ENCODE measurements around the gene PRXL2A. TPM values are rescaled to one million over a fixed set of nuclear protein-coding genes. Genes with fewer than 3 reads are reported as not detected.

Gene PRXL2A
- total RNA-seq, 4 donors from 2014 or later = 68.0 to 185 (median 103) TPM

GRCh38 chr10:80410578-80411145 lies 2.3 kb downstream of the PRXL2A start:
- Histone ChIP-seq H3K9me3 (no peaks in the 10 kb centered on the region), H3K4me3 (peak overlapping the region in 2 of 4 donors; percentile 1 to 75), H3K36me3 (no peaks in the 10 kb centered on the region), H3K4me1 (peaks cover 55 to 94% (median 73%) of the 10 kb centered on the region in 3 donors), H3K27ac (peak overlapping the region; percentile 80 to 90 (median 84)), H3K27me3 (no peaks in the 10 kb centered on the region)
- no peak for DNase-seq
- no peak for TF ChIP-seq CTCF (IDR thresholded peaks at IDR 0.05)
- TF ChIP-seq POLR2A (IDR thresholded peaks at IDR 0.05) = no peak
- 57 to 65% methylated on average over 4 of the region's 5 CpGs for WGBS, 2 donors
- intact Hi-C loops (cut with DNase I) = no loop called here

DNA sequence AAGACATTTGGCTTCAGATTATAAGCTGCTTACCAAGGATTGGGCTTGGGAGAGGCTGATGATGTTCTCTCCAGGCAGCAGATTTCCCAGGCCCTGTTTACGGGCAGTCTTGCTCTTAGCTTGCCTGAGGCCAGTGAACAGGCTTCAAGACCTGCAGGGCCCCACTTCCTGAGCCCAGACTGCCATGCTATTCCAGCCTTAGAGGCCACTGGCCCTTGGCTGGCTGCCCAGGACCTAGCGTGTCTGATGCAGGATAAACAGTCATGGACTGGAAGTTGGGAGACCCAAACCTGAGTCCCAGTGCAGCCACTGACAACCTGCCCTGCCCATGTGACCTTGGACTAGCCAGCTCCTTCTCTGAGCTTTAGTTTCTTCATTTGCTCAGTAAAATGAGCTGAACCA lies 2.9 kb downstream of the PRXL2A start:
- H3K36me3 ChIP-seq = no peaks in the 10 kb centered on the region
- H3K4me1 ChIP-seq = peaks cover 62 to 94% (median 72%) of the 10 kb centered on the region in 3 donors
- H3K9me3 ChIP-seq = no peaks in the 10 kb centered on the region
- no peak for DNase-seq
- TF ChIP-seq POLR2A (IDR thresholded peaks at IDR 0.05) (no peak), CTCF (IDR thresholded peaks at IDR 0.05) (no peak)
- WGBS, 2 donors = 50% methylated on average over 1 of the region's 2 CpGs; no CpG with 5 or more reads in 1 of the 2 donors
- intact Hi-C loops (cut with DNase I) = no loop called here
- H3K27me3 ChIP-seq = no peaks in the 10 kb centered on the region
- peak overlapping the region; percentile 80 to 90 (median 84) for H3K27ac ChIP-seq
- no peak overlapping the region for H3K4me3 ChIP-seq

DNA sequence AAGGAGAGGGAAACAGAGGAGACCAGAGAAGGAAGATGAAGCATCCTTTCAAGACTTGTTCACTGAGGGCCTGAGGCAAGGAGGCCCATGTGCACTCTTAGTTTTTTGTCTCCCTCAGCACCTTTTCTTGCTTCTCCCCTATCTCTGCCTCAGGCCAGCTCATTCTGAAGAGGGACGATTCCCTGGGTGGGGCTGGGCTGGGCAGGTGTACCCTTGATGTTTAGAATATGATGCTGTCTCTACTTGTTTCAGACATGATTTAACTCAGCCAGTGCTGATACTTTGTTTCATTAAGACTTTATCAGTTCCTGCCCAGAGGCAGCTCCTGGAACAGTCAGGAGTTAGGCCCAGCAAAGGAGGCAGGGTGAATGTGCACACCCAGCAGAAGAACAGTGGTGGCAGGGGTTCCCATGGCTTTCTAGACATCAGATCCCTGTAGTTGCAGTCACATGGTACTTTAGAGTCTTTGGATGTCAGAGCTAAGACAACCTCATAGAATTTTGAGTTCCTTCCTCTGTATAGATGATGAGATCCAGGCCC lies 3.4 kb downstream of the PRXL2A start:
- TF ChIP-seq POLR2A (IDR thresholded peaks at IDR 0.05) (peak in 1 of 4 donors; percentile 14), CTCF (IDR thresholded peaks at IDR 0.05) (no peak)
- H3K27me3 ChIP-seq = no peaks in the 10 kb centered on the region
- H3K4me1 ChIP-seq = peaks cover 65 to 97% (median 77%) of the 10 kb centered on the region in 3 donors
- intact Hi-C loops (cut with DNase I) = no loop called here
- no peak overlapping the region for H3K4me3 ChIP-seq
- DNase-seq = no peak
- 56 to 57% methylated on average over 1 of the region's 1 CpG for WGBS, 2 donors
- no peaks in the 10 kb centered on the region for H3K9me3 ChIP-seq
- H3K36me3 ChIP-seq = no peaks in the 10 kb centered on the region
- peak overlapping the region; percentile 80 to 90 (median 84) for H3K27ac ChIP-seq

GRCh38 chr10:80412486-80412885 lies 4.1 kb downstream of the PRXL2A start:
- no peak for DNase-seq
- 55 to 56% methylated on average over 5 of the region's 5 CpGs for WGBS, 2 donors
- Histone ChIP-seq H3K36me3 (no peaks in the 10 kb centered on the region), H3K4me1 (peaks cover 67 to 100% (median 76%) of the 10 kb centered on the region in 3 donors), H3K27ac (peak overlapping the region; percentile 80 to 90 (median 84)), H3K4me3 (no peak overlapping the region), H3K27me3 (no peaks in the 10 kb centered on the region), H3K9me3 (no peaks in the 10 kb centered on the region)
- TF ChIP-seq CTCF (IDR thresholded peaks at IDR 0.05) = no peak
- no peak for TF ChIP-seq POLR2A (IDR thresholded peaks at IDR 0.05)
- intact Hi-C loops (cut with DNase I) = no loop called here

DNA sequence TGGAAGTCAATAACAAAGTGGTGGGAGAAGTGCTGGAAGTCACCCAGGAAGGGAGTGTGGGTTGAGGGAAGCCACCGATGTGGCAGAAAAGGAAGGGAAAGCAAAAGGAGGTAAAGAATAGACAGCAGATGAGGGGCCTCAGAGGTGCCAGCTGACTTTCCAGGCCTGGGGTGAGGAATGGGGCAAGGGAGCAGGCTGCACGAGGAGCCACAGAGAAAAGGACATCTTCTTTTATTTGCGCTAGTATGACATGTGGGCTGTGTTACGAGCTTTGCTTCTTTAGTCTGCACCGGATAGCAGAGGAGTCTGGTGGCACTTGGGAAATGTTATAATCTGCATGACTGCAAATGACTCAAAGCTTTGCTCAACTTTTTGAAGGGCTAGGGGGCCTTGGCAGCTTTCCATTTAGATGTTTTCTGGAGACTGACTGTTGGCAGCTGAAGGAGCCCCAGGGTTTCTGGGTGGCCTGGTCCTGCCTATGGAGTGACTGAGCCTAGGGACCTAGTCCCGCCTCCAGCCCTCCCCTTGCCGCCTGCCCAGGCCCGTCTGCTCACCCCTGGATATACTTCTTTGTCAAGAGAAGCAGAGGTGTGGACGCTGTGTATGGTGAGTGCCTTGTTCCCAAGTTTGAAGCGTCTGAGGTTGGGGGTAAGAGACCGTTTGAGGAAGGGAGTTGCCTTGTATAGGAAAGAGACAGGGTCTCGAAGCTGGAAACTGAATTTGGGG lies 5.1 kb downstream of the PRXL2A start:
- Histone ChIP-seq H3K27me3 (no peaks in the 10 kb centered on the region), H3K9me3 (no peaks in the 10 kb centered on the region), H3K4me3 (peak overlapping the region; percentile 18 to 55 (median 36)), H3K27ac (peak overlapping the region; percentile 80 to 90 (median 84)), H3K36me3 (no peaks in the 10 kb centered on the region), H3K4me1 (peaks cover 63 to 100% (median 72%) of the 10 kb centered on the region in 3 donors)
- intact Hi-C loops (cut with DNase I) = no loop called here
- DNase-seq = no peak
- TF ChIP-seq CTCF (IDR thresholded peaks at IDR 0.05) (no peak), POLR2A (IDR thresholded peaks at IDR 0.05) (peak in 1 of 4 donors; percentile 36)
- 33 to 38% methylated on average over 8 to 12 of the region's 12 CpGs for WGBS, 2 donors

All from esophagus squamous epithelium (tissue), 5 donors.